ENCODE results near the gene MRPL49. TPM values are rescaled to one million over a fixed set of nuclear protein-coding genes. Genes with fewer than 3 reads are reported as not detected.

MRPL49 gene
- total RNA-seq, 1 donor, result 41.6 TPM

GRCh38 chr11:65102142-65103095, 19.7 kb upstream of the MRPL49 start:
- peaks cover 3% of the 10 kb centered on the region for H3K36me3 ChIP-seq (ENCODE audit: insufficient read depth, low read length)
- peaks cover 9% of the 10 kb centered on the region for H3K4me1 ChIP-seq (ENCODE audit: insufficient read depth, low read length)
- no peak overlapping the region for H2AFZ ChIP-seq (ENCODE audit: low read length)
- H3K27me3 ChIP-seq (ENCODE audit: insufficient read depth, low read length), result no peaks in the 10 kb centered on the region
- H3K79me2 ChIP-seq (ENCODE audit: insufficient read depth, low read length), result peaks cover 33% of the 10 kb centered on the region
- H3K4me2 ChIP-seq (ENCODE audit: insufficient read depth, low read length), result peak overlapping the region; percentile 15
- H3K9me3 ChIP-seq (ENCODE audit: low read depth, low read length), result no peaks in the 10 kb centered on the region
- H3K4me3 ChIP-seq (ENCODE audit: insufficient read depth, low read length), result no peak overlapping the region
- peaks cover 3% of the 10 kb centered on the region for H4K20me1 ChIP-seq (ENCODE audit: insufficient read depth, low read length)
- peak; percentile 82 for DNase-seq (ENCODE audit: insufficient read length, low spot score, missing footprints)
- no peak overlapping the region for H3K27ac ChIP-seq (ENCODE audit: low read depth, low read length)
- TF ChIP-seq, protein P1, sequence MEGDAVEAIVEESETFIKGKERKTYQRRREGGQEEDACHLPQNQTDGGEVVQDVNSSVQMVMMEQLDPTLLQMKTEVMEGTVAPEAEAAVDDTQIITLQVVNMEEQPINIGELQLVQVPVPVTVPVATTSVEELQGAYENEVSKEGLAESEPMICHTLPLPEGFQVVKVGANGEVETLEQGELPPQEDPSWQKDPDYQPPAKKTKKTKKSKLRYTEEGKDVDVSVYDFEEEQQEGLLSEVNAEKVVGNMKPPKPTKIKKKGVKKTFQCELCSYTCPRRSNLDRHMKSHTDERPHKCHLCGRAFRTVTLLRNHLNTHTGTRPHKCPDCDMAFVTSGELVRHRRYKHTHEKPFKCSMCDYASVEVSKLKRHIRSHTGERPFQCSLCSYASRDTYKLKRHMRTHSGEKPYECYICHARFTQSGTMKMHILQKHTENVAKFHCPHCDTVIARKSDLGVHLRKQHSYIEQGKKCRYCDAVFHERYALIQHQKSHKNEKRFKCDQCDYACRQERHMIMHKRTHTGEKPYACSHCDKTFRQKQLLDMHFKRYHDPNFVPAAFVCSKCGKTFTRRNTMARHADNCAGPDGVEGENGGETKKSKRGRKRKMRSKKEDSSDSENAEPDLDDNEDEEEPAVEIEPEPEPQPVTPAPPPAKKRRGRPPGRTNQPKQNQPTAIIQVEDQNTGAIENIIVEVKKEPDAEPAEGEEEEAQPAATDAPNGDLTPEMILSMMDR (IDR thresholded peaks at IDR 0.05; ENCODE audit: extremely low read depth, low read depth, low read length), result no peak

GRCh38 chr11:65103476-65103875, 18.6 kb upstream of the MRPL49 start:
- H3K36me3 ChIP-seq (ENCODE audit: insufficient read depth, low read length), result peaks cover 3% of the 10 kb centered on the region
- TF ChIP-seq, protein P1 (IDR thresholded peaks at IDR 0.05; ENCODE audit: extremely low read depth, low read depth, low read length), result no peak

GRCh38 chr11:65104628-65105027, 17.5 kb upstream of the MRPL49 start:
- no peak overlapping the region for H3K4me3 ChIP-seq (ENCODE audit: insufficient read depth, low read length)
- H3K4me1 ChIP-seq (ENCODE audit: insufficient read depth, low read length), result peaks cover 9% of the 10 kb centered on the region
- H3K36me3 ChIP-seq (ENCODE audit: insufficient read depth, low read length), result peaks cover 3% of the 10 kb centered on the region
- H4K20me1 ChIP-seq (ENCODE audit: insufficient read depth, low read length), result peaks cover 4% of the 10 kb centered on the region
- H3K9me3 ChIP-seq (ENCODE audit: low read depth, low read length), result no peaks in the 10 kb centered on the region
- H3K79me2 ChIP-seq (ENCODE audit: insufficient read depth, low read length), result peaks cover 19% of the 10 kb centered on the region
- TF ChIP-seq, protein P1 (IDR thresholded peaks at IDR 0.05; ENCODE audit: extremely low read depth, low read depth, low read length), result no peak
- no peak overlapping the region for H3K4me2 ChIP-seq (ENCODE audit: insufficient read depth, low read length)
- no peak for DNase-seq (ENCODE audit: insufficient read length, low spot score, missing footprints)
- no peaks in the 10 kb centered on the region for H3K27me3 ChIP-seq (ENCODE audit: insufficient read depth, low read length)
- no peak overlapping the region for H2AFZ ChIP-seq (ENCODE audit: low read length)
- H3K27ac ChIP-seq (ENCODE audit: low read depth, low read length), result no peak overlapping the region

More at GRCh38 chr11:65103476-65103875, 18.6 kb upstream of the MRPL49 start:
- H4K20me1 ChIP-seq (ENCODE audit: insufficient read depth, low read length), result peaks cover 3% of the 10 kb centered on the region
- no peak overlapping the region for H3K4me2 ChIP-seq (ENCODE audit: insufficient read depth, low read length)
- no peaks in the 10 kb centered on the region for H3K9me3 ChIP-seq (ENCODE audit: low read depth, low read length)
- peaks cover 9% of the 10 kb centered on the region for H3K4me1 ChIP-seq (ENCODE audit: insufficient read depth, low read length)
- no peak overlapping the region for H3K4me3 ChIP-seq (ENCODE audit: insufficient read depth, low read length)
- DNase-seq (ENCODE audit: insufficient read length, low spot score, missing footprints), result no peak
- H3K27ac ChIP-seq (ENCODE audit: low read depth, low read length), result no peak overlapping the region
- no peak overlapping the region for H2AFZ ChIP-seq (ENCODE audit: low read length)
- H3K27me3 ChIP-seq (ENCODE audit: insufficient read depth, low read length), result no peaks in the 10 kb centered on the region
- H3K79me2 ChIP-seq (ENCODE audit: insufficient read depth, low read length), result peaks cover 26% of the 10 kb centered on the region

- Histone ChIP-seq H3K36me3 (ENCODE audit: insufficient read depth, low read length) (peaks cover 3% of the 10 kb centered on the region), H3K79me2 (ENCODE audit: insufficient read depth, low read length) (peaks cover 17% of the 10 kb centered on the region), H3K4me2 (ENCODE audit: insufficient read depth, low read length) (no peak overlapping the region), H3K27ac (ENCODE audit: low read depth, low read length) (no peak overlapping the region), H2AFZ (ENCODE audit: low read length) (no peak overlapping the region), H3K9me3 (ENCODE audit: low read depth, low read length) (no peaks in the 10 kb centered on the region), H4K20me1 (ENCODE audit: insufficient read depth, low read length) (peaks cover 15% of the 10 kb centered on the region), H3K4me1 (ENCODE audit: insufficient read depth, low read length) (peaks cover 9% of the 10 kb centered on the region), H3K27me3 (ENCODE audit: insufficient read depth, low read length) (no peaks in the 10 kb centered on the region), H3K4me3 (ENCODE audit: insufficient read depth, low read length) (no peak overlapping the region)
- no peak for DNase-seq (ENCODE audit: insufficient read length, low spot score, missing footprints)
- TF ChIP-seq, protein P1 (IDR thresholded peaks at IDR 0.05; ENCODE audit: extremely low read depth, low read depth, low read length), result no peak
These were observed 15.0 kb upstream of the MRPL49 start for GRCh38 chr11:65107078-65107477.

Data from osteoblast (primary cell).